Common myeloid progenitor, CD34-positive (primary cell): ENCODE measurements around the gene EMILIN2.

ENCODE experiments used
- CTCF ChIA-PET: fragments of 350-600 bp; sonication (Branson Sonifier 250); formaldehyde crosslinking; loops from one replicate; lab custom pipeline; 2021; ENCODE audit warnings: antibody characterized with exemption; lab: Charles Lee
- POLR2A ChIA-PET: fragments of 350-600 bp; sonication (Branson Sonifier 250); formaldehyde crosslinking; loops from one replicate; lab custom pipeline; 2021; ENCODE audit warnings: antibody characterized with exemption; lab: Charles Lee
- DNase-seq, 3 donors: peaks; one replicate each; pipeline versions ENCODE4 v3.0.0 to v3.0.0-alpha.2; 2013
- H3K27ac ChIP-seq, 2 experiments: 1 replicate in 1 of 2; 2 replicates in 1 of 2; pipeline ENCODE4 v1.7.0; 2013; ENCODE audit warnings: inconsistent platforms in 2 of 2, low read length in 2 of 2, mild to moderate bottlenecking in 2 of 2, low read depth in 1 of 2, moderate library complexity in 1 of 2; ENCODE audit not compliant: severe bottlenecking in 2 of 2, insufficient read depth in 1 of 2, poor library complexity in 1 of 2
- H3K27me3 ChIP-seq, 5 experiments: replicated peaks in 2 of 5; 1 replicate in 3 of 5; 2 replicates in 2 of 5; pipeline versions ENCODE4 v1.6.1 to v1.7.0; 2013; ENCODE audit warnings: low read length in 4 of 5, mild to moderate bottlenecking in 2 of 5, moderate library complexity in 2 of 5, inconsistent platforms in 1 of 5; ENCODE audit not compliant: insufficient read depth in 5 of 5, control insufficient read depth in 4 of 5
- H3K36me3 ChIP-seq, 4 experiments: 1 replicate in 2 of 4; 2 replicates in 2 of 4; pipeline versions ENCODE4 v1.6.1 to v1.7.0; 2013; ENCODE audit warnings: low read length in 3 of 4, control low read depth in 1 of 4, mild to moderate bottlenecking in 1 of 4; ENCODE audit not compliant: control insufficient read depth in 4 of 4, insufficient read depth in 4 of 4
- H3K4me1 ChIP-seq, 4 experiments: 1 replicate in 3 of 4; 2 replicates in 1 of 4; pipeline versions ENCODE4 v1.6.1 to v1.7.1; 2013; ENCODE audit warnings: low read length in 3 of 4, mild to moderate bottlenecking in 3 of 4, control low read depth in 1 of 4, inconsistent platforms in 1 of 4, moderate library complexity in 1 of 4; ENCODE audit not compliant: control insufficient read depth in 4 of 4, insufficient read depth in 4 of 4; ENCODE audit errors: control extremely low read depth in 1 of 4
- H3K4me3 ChIP-seq, 7 experiments: 1 replicate in 4 of 7; 2 replicates in 3 of 7; pipeline versions ENCODE4 v1.5.1 to v1.7.0; 2013; ENCODE audit warnings: mild to moderate bottlenecking in 7 of 7, low read length in 6 of 7, moderate library complexity in 6 of 7, inconsistent platforms in 2 of 7, low read depth in 2 of 7, control low read depth in 1 of 7; ENCODE audit not compliant: insufficient read depth in 4 of 7, control insufficient read depth in 1 of 7; ENCODE audit errors: extremely low read depth in 1 of 7
- H3K9me3 ChIP-seq, 5 experiments: 1 replicate in 4 of 5; 2 replicates in 1 of 5; pipeline versions ENCODE4 v1.6.1 to v1.7.1; 2013; ENCODE audit warnings: low read length in 4 of 5, mild to moderate bottlenecking in 2 of 5, inconsistent platforms in 1 of 5, low read depth in 1 of 5, moderate library complexity in 1 of 5; ENCODE audit not compliant: control insufficient read depth in 4 of 5, insufficient read depth in 2 of 5; ENCODE audit errors: control extremely low read depth in 1 of 5
- WGBS: methylation state at CpG from one replicate; pipeline ENCODE4 v1.1.5; 2013; ENCODE audit not compliant: insufficient coverage; 5-methylcytosine and 5-hydroxymethylcytosine counted together

Gene EMILIN2

GRCh38 chr18:2840521-2840920 is 6.3 kb upstream of the EMILIN2 start:
- no CpG with 5 or more reads among the region's 1 CpG for WGBS
- no peaks in the 10 kb centered on the region for H3K36me3 ChIP-seq
- H3K4me1 ChIP-seq: peaks cover 0 to 5% (median 0%) of the 10 kb centered on the region in 4 experiments
- H3K4me3 ChIP-seq: no peak overlapping the region
- peaks cover 0 to 3% (median 0%) of the 10 kb centered on the region in 5 experiments for H3K9me3 ChIP-seq
- CTCF ChIA-PET: no interaction called here
- DNase-seq: no peak
- POLR2A ChIA-PET: no interaction called here
- no peak overlapping the region for H3K27ac ChIP-seq
- H3K27me3 ChIP-seq: peaks cover 0 to 2% (median 0%) of the 10 kb centered on the region in 5 experiments

DNA sequence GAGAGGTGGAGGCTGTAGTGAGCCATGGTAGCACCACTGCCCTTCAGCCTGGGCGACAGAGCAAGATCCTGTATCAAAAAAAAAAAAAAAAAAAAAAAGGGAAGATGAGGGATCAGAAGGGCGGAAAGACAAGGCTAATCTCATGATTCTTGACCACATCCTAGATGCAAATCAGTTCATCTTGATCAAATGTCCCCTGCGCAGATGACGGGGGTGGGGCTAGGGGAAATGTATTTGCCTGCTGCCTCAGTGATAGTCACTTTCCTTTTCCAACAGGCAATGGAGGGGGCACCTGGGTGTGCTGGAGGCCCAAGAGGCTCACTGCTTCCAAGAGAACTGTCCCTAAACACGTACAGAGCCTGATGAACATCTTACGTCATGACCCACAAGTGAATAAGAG is 3.7 kb upstream of the EMILIN2 start:
- Histone ChIP-seq H3K27me3 (peaks cover 0 to 2% (median 0%) of the 10 kb centered on the region in 5 experiments), H3K27ac (no peak overlapping the region), H3K36me3 (no peaks in the 10 kb centered on the region), H3K9me3 (no peaks in the 10 kb centered on the region), H3K4me3 (no peak overlapping the region), H3K4me1 (peaks cover under 1 to 29% (median 18%) of the 10 kb centered on the region in 4 experiments)
- CTCF ChIA-PET: no interaction called here
- DNase-seq: peak in 2 of 3 donors; percentile 33 to 52
- 59% methylated on average over 5 of the region's 6 CpGs for WGBS
- POLR2A ChIA-PET: no interaction called here

DNA sequence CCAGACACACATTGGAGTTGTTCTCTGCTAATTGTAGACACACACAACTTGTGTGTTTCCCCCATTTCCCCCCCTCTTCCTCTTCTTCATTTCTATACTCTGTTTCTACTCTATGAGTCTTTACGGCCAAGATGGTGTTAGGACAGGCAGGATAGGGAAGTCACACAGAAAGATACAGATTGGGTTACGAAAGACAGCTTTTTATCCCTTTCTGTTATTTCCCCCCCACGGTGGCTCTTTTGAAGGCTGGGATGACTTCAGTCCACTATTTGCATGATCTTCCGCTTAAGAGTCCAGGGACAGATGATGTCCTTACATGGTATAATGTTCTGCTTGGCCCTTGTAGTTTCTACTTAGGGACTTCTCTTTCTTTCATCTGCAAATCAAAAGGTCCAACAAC is 1.6 kb upstream of the EMILIN2 start:
- ChIA-PET CTCF (interaction anchor here (0.9 to 1.4 kb wide), 2 partner anchors 14 to 39 kb away, joined by 4 read pairs; no protein-coding TSS in a partner anchor), POLR2A (no interaction called here)
- Histone ChIP-seq H3K27ac (no peak overlapping the region), H3K36me3 (no peaks in the 10 kb centered on the region), H3K4me1 (peaks cover 2 to 38% (median 27%) of the 10 kb centered on the region in 4 experiments), H3K9me3 (no peaks in the 10 kb centered on the region), H3K27me3 (peaks cover 0 to 17% (median 5%) of the 10 kb centered on the region in 5 experiments), H3K4me3 (no peak overlapping the region)
- peak in 2 of 3 donors; percentile 27 to 35 for DNase-seq
- 46% methylated on average over 2 of the region's 4 CpGs for WGBS

DNA sequence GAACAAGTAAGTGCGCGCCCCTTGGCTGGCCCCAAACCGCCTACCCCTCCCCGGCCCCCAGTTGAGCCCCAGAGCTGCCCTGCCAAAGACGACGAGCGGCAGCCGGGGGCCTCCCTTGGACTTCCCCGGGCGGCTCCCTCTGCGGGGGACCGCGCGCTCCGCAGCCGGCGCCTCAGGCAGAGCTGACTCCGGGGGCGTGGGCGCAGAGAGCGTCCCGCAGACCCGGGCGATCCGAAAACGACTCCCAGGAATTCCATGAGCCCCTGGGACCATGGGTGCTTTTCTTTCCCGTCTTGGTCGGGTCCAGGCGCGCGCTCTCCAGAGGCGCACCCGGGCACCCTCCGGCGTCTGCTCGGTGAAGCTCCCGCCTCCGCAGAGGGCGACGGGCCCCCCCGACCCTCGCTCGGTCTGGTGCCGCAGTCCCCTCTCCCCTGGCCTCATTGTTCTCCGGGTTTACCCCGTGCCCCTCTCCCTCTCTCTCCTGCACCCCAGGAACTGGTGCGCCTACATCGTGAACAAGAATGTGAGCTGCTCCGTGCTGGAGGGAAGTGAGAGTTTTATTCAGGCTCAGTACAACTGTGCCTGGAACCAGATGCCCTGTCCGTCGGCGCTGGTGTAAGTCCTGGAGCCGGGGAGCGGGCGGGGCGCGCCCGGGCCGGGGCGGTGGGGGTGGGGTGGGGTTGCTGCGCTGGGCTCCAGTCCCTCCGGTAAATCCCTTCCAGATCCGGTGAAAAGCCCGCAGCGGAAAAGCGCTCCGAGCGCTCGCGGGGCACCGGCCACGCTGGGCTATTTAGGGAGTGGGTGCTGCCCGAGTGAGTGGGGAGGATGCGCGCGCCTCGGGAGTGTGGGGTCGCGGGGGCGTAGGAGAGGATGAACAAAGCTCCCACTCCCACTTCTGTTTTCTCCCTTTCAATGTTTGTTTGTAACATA is 776 bp downstream of the EMILIN2 start:
- Histone ChIP-seq H3K36me3 (peaks cover 0 to 2% (median 0%) of the 10 kb centered on the region in 4 experiments), H3K4me1 (peaks cover 2 to 42% (median 27%) of the 10 kb centered on the region in 4 experiments), H3K4me3 (peak overlapping the region; percentile 65 to 81 (median 73)), H3K9me3 (no peaks in the 10 kb centered on the region), H3K27ac (no peak overlapping the region), H3K27me3 (peaks cover 0 to 18% (median 5%) of the 10 kb centered on the region in 5 experiments)
- CTCF ChIA-PET: interaction anchor here (1.1 to 1.8 kb wide), 6 partner anchors 36 to 150 kb away, joined by 3 to 5 read pairs (median 3); no protein-coding TSS in a partner anchor
- DNase-seq: peak; percentile 13 to 60 (median 48)
- 0% methylated on average over 51 of the region's 80 CpGs for WGBS
- POLR2A ChIA-PET: interaction anchor here (0.6 to 0.7 kb wide), 3 partner anchors 252 to 831 kb away, joined by 3 read pairs; no protein-coding TSS in a partner anchor

- Histone ChIP-seq H3K27me3 (peaks cover 0 to 18% (median 5%) of the 10 kb centered on the region in 5 experiments), H3K4me3 (peak overlapping the region in 6 of 7 experiments; percentile 65 to 81 (median 74)), H3K36me3 (peaks cover 0 to 2% (median 0%) of the 10 kb centered on the region in 4 experiments), H3K9me3 (no peaks in the 10 kb centered on the region), H3K4me1 (peaks cover 2 to 43% (median 28%) of the 10 kb centered on the region in 4 experiments), H3K27ac (no peak overlapping the region)
- WGBS: 37% methylated on average over 10 of the region's 17 CpGs
- POLR2A ChIA-PET: interaction anchor here (0.7 kb wide), 1 partner anchor 252 kb away, joined by 3 read pairs; no protein-coding TSS in a partner anchor
- CTCF ChIA-PET: interaction anchor here (0.7 to 1.8 kb wide), 6 partner anchors 35 to 149 kb away, joined by 3 to 5 read pairs (median 3); no protein-coding TSS in a partner anchor
- DNase-seq: peak; percentile 14 to 84 (median 74)
Observed at GRCh38 chr18:2848247-2849246, 1.7 kb downstream of the EMILIN2 start.

DNA sequence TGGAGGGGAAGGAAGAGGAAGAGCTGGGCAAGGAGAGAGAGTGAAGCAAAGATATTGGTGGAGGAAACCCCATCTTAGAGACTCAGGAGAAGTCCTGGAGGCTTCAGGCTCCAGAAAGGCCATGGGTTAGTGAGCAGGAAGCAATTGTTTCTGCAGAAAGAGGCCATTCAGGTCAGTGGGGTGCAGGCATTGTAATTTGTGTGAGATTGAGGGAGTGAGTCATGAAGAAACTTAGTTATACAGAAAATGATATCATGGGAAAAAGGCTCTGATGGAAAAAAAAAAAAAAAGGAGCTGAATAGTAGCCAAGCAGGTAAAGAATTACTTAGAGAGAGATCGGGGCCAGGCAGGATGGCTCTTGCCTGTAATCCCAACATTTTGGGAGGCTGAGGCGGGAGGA is 4.0 kb downstream of the EMILIN2 start:
- H3K4me3 ChIP-seq: no peak overlapping the region
- ChIA-PET CTCF (interaction anchor here (1.1 kb wide), 1 partner anchor 82 kb away, joined by 3 read pairs; no protein-coding TSS in a partner anchor), POLR2A (no interaction called here)
- H3K27me3 ChIP-seq: peaks cover 0 to 18% (median 5%) of the 10 kb centered on the region in 5 experiments
- DNase-seq: no peak
- no CpG with 5 or more reads among the region's 2 CpGs for WGBS
- no peak overlapping the region for H3K27ac ChIP-seq
- no peaks in the 10 kb centered on the region for H3K9me3 ChIP-seq
- peaks cover 5 to 59% (median 41%) of the 10 kb centered on the region in 4 experiments for H3K4me1 ChIP-seq
- H3K36me3 ChIP-seq: peaks cover 0 to 2% (median 0%) of the 10 kb centered on the region in 4 experiments
